ENCODE data around the gene SLMAP. TPM values are rescaled to one million over a fixed set of nuclear protein-coding genes. Genes with fewer than 3 reads are reported as not detected.

SLMAP gene
- total and polyA plus RNA-seq, 2 donors (not counting 1 experiment from before 2014, with no cell fraction given): 9.7 to 67.2 TPM

DNA sequence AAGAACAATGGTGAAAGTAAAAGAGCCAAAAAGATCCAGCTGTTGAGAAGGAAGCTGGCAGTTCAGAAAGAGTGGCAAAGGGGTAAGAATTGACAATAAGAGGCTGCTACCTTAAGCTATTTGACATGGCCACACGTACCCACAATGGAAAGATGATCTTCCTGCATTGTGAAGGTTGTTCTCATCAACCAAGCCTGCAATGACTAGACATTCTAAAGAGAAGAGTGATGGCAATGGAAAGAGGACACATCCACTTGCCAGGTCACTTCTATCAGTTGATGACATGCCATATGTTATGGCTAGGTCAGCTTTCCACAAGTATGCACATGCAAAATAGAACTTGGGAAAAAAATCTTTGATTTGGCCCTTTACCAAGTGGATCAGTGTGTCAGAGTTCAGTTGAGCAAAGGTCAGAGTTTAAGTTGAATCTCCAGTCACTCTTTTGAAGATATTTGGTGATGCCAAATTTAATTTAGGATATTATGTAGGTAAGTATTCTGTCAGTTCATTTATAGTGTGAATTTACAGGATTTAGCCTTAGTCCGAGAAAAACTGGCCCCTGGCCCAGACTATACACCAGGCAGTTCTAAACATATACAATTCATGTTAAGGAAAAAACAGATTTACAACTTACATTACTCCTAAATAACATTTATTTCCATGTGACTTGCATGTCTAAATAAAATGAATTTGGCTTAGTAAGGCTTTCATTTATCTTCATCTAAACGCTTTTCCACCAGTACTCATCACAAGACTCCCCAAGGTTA, 147.2 kb downstream of the SLMAP start:
- CTCF ChIA-PET: no interaction called here

DNA sequence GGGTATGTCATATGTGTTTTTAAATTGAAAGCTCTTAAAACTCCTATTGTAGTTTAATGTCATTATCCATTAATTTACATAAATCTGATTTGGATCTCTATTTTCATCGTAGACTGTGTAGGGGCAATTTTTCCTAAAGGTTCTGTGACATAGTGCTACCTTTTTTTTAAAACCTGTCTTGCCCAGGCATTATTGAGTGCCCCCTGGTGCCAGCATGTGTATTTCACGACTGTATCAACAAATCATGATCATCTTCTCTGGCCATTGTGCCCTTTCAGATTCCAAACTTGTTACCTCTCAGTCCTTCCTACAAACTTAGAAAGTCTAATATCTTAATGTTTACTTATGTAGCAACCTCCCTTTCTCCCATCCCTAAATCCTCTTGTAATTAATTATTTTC, 154.9 kb downstream of the SLMAP start:
- Mint-ChIP-seq H3K27me3 (no peaks in the 10 kb centered on the region), H3K4me1 (no peaks in the 10 kb centered on the region)
- CTCF ChIA-PET: interaction anchor here (0.7 to 3.5 kb wide), 3 partner anchors 55 to 528 kb away, joined by 3 to 23 read pairs (median 3); no protein-coding TSS in a partner anchor

More for the DNA sequence above, 147.2 kb downstream of the SLMAP start:
- Histone ChIP-seq H3K79me2 (ENCODE audit: control insufficient read depth, insufficient read depth, low read length) (no peaks in the 10 kb centered on the region), H3K4me3 (ENCODE audit: control extremely low read depth in 1 of 5, extremely low read depth in 1 of 5, insufficient read depth in 1 of 5, low read depth in 2 of 5, low read length in 4 of 5) (no peak overlapping the region), H3K36me3 (replicated peaks in 1 of 2; ENCODE audit: control extremely low read depth in 1 of 2, control insufficient read depth in 1 of 2, extremely low read depth in 1 of 2, insufficient read depth in 2 of 2, low read length in 1 of 2) (peaks cover 3 to 15% of the 10 kb centered on the region in 2 experiments), H3K27ac (ENCODE audit: low read length in 2 of 2) (no peak overlapping the region), H3K9me3 (ENCODE audit: control extremely low read depth in 1 of 3, control insufficient read depth in 2 of 3, insufficient read depth in 1 of 3, low read length in 2 of 3) (no peaks in the 10 kb centered on the region), H4K20me1 (ENCODE audit: control insufficient read depth, insufficient read depth, low read length, poor library complexity, severe bottlenecking) (no peaks in the 10 kb centered on the region), H3K27me3 (replicated peaks in 1 of 4; ENCODE audit: control extremely low read depth in 1 of 4, control insufficient read depth in 3 of 4, insufficient read depth in 4 of 4, low read length in 3 of 4) (no peaks in the 10 kb centered on the region), H3K4me1 (ENCODE audit: control insufficient read depth in 2 of 2, insufficient read depth in 2 of 2, low read length in 2 of 2) (no peaks in the 10 kb centered on the region), H2AFZ (ENCODE audit: insufficient read depth, low read depth, low read length, poor library complexity, severe bottlenecking) (no peak overlapping the region), H3K4me2 (replicated peaks; ENCODE audit: low read depth, low read length, poor library complexity, severe bottlenecking) (no peak overlapping the region), H3K9ac (ENCODE audit: low read length) (no peak overlapping the region)
- no peak overlapping the region for H3K27ac Mint-ChIP-seq
- no CpG with 5 or more reads among the region's 3 CpGs for WGBS (ENCODE audit: insufficient coverage)
- intact Hi-C loops (cut with micrococcal nuclease): no loop called here
- no peaks in the 10 kb centered on the region for H3K27me3 Mint-ChIP-seq
- POLR2A ChIA-PET: no interaction called here
- TF ChIP-seq, protein P1, sequence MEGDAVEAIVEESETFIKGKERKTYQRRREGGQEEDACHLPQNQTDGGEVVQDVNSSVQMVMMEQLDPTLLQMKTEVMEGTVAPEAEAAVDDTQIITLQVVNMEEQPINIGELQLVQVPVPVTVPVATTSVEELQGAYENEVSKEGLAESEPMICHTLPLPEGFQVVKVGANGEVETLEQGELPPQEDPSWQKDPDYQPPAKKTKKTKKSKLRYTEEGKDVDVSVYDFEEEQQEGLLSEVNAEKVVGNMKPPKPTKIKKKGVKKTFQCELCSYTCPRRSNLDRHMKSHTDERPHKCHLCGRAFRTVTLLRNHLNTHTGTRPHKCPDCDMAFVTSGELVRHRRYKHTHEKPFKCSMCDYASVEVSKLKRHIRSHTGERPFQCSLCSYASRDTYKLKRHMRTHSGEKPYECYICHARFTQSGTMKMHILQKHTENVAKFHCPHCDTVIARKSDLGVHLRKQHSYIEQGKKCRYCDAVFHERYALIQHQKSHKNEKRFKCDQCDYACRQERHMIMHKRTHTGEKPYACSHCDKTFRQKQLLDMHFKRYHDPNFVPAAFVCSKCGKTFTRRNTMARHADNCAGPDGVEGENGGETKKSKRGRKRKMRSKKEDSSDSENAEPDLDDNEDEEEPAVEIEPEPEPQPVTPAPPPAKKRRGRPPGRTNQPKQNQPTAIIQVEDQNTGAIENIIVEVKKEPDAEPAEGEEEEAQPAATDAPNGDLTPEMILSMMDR (IDR thresholded peaks at IDR 0.05): no peak
- no peak for TF ChIP-seq EZH2 (IDR thresholded peaks at IDR 0.05; ENCODE audit: borderline replicate concordance, insufficient read depth, low read depth, low read length, poor library complexity, severe bottlenecking)
- H3K4me1 Mint-ChIP-seq: no peaks in the 10 kb centered on the region
- no peaks in the 10 kb centered on the region for H3K9me3 Mint-ChIP-seq (ENCODE audit: insufficient read depth)
- ATAC-seq (ENCODE audit: low read depth): no peak
- no peak for DNase-seq
- H3K4me3 Mint-ChIP-seq: no peak overlapping the region

More for the DNA sequence above, 154.9 kb downstream of the SLMAP start:
- POLR2A ChIA-PET: no interaction called here
- H3K4me2 ChIP-seq (replicated peaks; ENCODE audit: low read depth, low read length, poor library complexity, severe bottlenecking): no peak overlapping the region
- no peak for ATAC-seq (ENCODE audit: low read depth)
- H3K79me2 ChIP-seq (ENCODE audit: control insufficient read depth, insufficient read depth, low read length): no peaks in the 10 kb centered on the region
- no peak overlapping the region for H3K9ac ChIP-seq (ENCODE audit: low read length)
- no peaks in the 10 kb centered on the region for H3K9me3 ChIP-seq (ENCODE audit: control extremely low read depth in 1 of 3, control insufficient read depth in 2 of 3, insufficient read depth in 1 of 3, low read length in 2 of 3)
- no peak overlapping the region for H2AFZ ChIP-seq (ENCODE audit: insufficient read depth, low read depth, low read length, poor library complexity, severe bottlenecking)
- no peak overlapping the region for H3K27ac ChIP-seq (ENCODE audit: low read length in 2 of 2)
- intact Hi-C loops (cut with micrococcal nuclease): loop anchor here (1.0 kb wide), 1 partner anchor 514 kb away; no protein-coding TSS in a partner anchor
- peaks cover 18 to 21% of the 10 kb centered on the region in 2 experiments for H3K36me3 ChIP-seq (replicated peaks in 1 of 2; ENCODE audit: control extremely low read depth in 1 of 2, control insufficient read depth in 1 of 2, extremely low read depth in 1 of 2, insufficient read depth in 2 of 2, low read length in 1 of 2)
- H3K4me3 Mint-ChIP-seq: no peak overlapping the region
- H3K4me1 ChIP-seq (ENCODE audit: control insufficient read depth in 2 of 2, insufficient read depth in 2 of 2, low read length in 2 of 2): no peaks in the 10 kb centered on the region
- TF ChIP-seq, protein P1 (IDR thresholded peaks at IDR 0.05): peak; percentile 57
- no peak for TF ChIP-seq EZH2 (IDR thresholded peaks at IDR 0.05; ENCODE audit: borderline replicate concordance, insufficient read depth, low read depth, low read length, poor library complexity, severe bottlenecking)
- H3K9me3 Mint-ChIP-seq (ENCODE audit: insufficient read depth): no peaks in the 10 kb centered on the region
- no peaks in the 10 kb centered on the region for H4K20me1 ChIP-seq (ENCODE audit: control insufficient read depth, insufficient read depth, low read length, poor library complexity, severe bottlenecking)
- no peak overlapping the region for H3K4me3 ChIP-seq (ENCODE audit: control extremely low read depth in 1 of 5, extremely low read depth in 1 of 5, insufficient read depth in 1 of 5, low read depth in 2 of 5, low read length in 4 of 5)
- 57% methylated on average over 1 of the region's 2 CpGs for WGBS (ENCODE audit: insufficient coverage)
- no peak overlapping the region for H3K27ac Mint-ChIP-seq
- peak; percentile 38 for DNase-seq
- H3K27me3 ChIP-seq (replicated peaks in 1 of 4; ENCODE audit: control extremely low read depth in 1 of 4, control insufficient read depth in 3 of 4, insufficient read depth in 4 of 4, low read length in 3 of 4): no peaks in the 10 kb centered on the region

All from B cell (primary cell).